ENCODE measurements around the gene SFXN5.

DNA sequence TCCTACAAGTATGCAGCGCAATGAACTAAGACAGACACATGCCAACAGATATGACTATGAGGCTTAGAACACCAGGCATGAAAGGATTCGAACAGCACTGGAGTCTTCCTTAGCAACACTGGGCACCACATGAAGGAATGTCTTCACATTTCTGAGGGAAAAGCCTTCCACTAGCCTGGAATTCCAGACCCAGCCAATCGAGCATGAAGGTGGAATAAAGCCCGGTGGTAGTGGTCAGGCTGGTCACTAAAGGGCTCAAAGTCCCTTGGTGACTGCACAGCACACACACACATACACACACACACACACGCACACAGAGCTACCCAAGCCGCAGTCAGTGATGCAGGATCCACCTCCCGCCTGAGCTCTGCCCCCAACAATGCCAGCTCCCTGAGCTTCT, 19.7 kb upstream of the SFXN5 start:
- TF ChIP-seq, protein P1, sequence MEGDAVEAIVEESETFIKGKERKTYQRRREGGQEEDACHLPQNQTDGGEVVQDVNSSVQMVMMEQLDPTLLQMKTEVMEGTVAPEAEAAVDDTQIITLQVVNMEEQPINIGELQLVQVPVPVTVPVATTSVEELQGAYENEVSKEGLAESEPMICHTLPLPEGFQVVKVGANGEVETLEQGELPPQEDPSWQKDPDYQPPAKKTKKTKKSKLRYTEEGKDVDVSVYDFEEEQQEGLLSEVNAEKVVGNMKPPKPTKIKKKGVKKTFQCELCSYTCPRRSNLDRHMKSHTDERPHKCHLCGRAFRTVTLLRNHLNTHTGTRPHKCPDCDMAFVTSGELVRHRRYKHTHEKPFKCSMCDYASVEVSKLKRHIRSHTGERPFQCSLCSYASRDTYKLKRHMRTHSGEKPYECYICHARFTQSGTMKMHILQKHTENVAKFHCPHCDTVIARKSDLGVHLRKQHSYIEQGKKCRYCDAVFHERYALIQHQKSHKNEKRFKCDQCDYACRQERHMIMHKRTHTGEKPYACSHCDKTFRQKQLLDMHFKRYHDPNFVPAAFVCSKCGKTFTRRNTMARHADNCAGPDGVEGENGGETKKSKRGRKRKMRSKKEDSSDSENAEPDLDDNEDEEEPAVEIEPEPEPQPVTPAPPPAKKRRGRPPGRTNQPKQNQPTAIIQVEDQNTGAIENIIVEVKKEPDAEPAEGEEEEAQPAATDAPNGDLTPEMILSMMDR (IDR thresholded peaks at IDR 0.05; ENCODE audit: low read length), result no peak
- no peak for TF ChIP-seq EZH2 (IDR thresholded peaks at IDR 0.05; ENCODE audit: borderline replicate concordance, low read length)
